GM19397 (cell line): Measurements from ENCODE around the gene STYK1.

Experiments
- ATAC-seq: cut with Tn5 transposase; IDR thresholded peaks from one replicate; pipeline ENCODE4 v1.9.1; 2021; ENCODE audit warnings: mild to moderate bottlenecking, moderate library complexity; ENCODE audit not compliant: unreplicated experiment

The STYK1 gene, protein sequence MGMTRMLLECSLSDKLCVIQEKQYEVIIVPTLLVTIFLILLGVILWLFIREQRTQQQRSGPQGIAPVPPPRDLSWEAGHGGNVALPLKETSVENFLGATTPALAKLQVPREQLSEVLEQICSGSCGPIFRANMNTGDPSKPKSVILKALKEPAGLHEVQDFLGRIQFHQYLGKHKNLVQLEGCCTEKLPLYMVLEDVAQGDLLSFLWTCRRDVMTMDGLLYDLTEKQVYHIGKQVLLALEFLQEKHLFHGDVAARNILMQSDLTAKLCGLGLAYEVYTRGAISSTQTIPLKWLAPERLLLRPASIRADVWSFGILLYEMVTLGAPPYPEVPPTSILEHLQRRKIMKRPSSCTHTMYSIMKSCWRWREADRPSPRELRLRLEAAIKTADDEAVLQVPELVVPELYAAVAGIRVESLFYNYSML

DNA sequence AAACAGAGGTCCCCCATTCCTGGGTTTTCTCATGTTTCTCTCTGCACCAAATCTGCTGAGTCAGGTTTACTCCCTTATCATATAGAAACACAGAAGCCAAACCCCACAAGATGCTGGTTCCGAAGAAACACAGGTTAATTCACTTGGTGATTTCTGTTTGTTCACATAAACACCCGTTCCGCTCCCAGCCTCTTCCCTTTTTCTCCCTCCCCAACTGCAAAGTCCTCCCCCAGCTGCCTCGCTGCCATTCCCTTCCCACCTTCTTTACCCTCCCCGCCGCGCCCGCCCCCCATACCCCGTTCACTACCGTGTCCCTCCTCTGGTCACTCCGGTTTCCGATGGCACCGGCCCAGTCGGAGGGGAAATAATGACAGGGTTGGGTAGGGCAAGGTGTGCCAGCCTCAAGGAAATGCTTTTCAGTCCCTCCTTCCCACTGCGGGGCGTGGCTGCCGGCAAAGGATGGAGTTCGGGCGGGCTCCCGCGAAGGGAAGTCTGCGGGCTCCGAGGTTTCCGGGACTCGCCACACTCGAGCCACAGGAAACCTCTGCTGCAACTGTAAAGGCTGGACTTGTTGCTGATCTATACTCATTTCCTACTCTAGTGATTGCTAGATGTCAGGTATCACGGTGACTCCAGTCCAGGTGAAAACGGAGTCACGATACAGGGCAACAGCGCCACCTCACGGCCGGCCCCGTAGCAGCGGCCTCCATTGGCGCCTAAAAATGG, at the start of gene STYK1:
Gene STYK1 (minus strand): TSS at position 394 of the 726 bp plus-strand sequence. CDS start 39,434 bp downstream, outside the sequence.
- no peak for ATAC-seq

DNA sequence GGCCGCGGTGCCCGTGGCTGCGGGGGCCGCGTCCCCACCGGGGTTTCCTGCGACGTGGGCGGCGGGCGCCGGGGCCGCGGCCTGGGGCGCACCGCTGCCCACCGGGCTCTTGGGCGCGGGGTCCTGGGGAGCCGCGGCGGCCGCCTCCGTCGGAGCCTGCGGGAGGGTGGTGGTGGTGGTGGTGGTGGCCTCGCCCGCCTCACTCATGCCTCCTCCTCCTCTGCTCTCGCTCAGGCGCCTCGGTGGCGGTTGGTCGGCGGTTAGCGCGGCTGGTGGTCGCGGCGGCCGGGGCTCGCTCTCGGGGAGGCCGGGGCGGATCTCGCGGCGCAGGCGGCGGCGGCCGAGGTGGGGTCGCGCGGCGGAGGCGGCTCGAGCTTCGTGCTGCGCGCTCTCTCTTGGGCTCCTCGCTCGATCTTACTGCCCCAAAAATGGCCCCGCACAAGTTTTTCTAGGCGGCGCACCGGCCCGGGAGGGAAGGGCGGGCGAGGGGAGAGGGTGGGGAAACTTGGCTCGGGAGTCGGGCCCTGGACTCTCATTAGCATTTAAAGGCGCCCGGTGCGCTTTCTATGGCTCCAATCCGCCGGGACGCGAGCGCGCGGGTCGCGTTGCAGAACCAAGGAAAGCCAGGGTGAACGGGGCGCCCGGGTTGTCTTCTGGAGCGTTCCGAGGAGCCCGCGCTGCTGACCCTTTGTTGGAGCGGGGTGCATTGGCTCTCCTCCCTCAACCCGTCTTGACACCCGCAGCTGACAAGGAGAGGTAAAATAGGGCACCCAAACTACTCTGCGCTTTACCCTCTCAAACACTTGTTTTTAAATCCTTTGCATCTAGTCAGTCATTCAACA, 49.3 kb upstream of the STYK1 start, which contains the start of gene YBX3:
Gene YBX3 (minus strand): TSS at position 419 of the 842 bp plus-strand sequence. CDS start 212 bp downstream, at position 207.
- ATAC-seq: peak; percentile 49

DNA sequence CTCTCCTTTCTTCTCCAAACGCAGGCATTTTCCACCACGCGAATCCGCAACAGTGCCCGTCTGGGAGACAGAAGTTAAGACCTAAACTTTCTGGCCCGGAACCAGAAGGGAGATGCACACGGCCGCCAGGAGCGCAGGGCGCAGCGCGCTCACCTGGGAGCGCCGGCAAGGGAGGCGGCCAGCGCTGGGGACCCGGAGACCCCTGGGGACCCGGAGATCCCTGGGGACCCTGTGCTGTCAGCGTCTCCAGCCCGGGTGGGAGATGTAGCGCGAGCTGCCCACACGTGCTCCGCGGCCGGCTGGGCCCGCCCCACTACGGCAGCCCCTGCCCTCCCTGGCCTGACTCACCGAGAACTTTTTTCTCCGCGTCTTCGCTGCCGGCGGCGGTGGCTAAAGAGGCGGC, 48.7 kb upstream of the STYK1 start:
- ATAC-seq: peak; percentile 49

DNA sequence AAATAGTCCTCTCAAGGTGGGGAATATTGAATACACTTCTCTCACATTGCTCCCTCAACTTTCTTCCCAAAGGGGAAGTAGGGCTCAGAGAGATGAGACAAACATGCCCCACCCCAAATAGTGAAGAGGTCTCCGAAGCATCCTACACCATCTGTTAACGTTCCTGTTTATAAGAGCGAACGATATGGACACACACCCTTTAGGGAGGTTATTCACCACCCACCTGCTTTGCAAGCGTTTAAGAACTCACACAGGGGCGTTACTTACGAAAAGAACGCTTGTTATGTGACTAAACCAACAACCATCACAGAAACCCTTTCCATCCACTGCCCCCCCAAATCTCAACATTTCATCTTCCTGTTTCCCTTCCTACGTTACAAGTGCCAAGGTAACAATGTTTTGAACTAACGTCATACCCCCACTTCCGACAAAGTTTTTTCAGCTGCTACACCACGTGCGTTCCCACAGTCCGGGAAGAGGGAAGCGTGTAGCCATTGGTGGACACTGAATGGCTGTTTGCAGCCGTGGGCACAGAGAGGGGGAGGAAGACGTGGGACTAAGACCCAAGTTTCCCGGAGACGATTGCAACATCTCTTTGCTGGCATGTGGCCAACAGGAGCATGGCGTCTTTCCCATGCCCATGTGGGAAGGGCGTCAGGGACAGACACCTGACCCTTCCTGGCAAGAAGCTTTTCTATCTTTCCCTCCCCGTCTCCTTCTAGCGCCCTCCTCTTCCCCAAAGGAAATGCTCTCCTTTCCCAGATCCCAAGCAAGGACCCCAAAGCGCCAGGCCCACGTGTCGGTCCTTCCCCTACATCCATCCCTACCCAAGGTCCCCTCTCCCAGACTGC, 48.0 kb upstream of the STYK1 start:
- ATAC-seq: no peak

DNA sequence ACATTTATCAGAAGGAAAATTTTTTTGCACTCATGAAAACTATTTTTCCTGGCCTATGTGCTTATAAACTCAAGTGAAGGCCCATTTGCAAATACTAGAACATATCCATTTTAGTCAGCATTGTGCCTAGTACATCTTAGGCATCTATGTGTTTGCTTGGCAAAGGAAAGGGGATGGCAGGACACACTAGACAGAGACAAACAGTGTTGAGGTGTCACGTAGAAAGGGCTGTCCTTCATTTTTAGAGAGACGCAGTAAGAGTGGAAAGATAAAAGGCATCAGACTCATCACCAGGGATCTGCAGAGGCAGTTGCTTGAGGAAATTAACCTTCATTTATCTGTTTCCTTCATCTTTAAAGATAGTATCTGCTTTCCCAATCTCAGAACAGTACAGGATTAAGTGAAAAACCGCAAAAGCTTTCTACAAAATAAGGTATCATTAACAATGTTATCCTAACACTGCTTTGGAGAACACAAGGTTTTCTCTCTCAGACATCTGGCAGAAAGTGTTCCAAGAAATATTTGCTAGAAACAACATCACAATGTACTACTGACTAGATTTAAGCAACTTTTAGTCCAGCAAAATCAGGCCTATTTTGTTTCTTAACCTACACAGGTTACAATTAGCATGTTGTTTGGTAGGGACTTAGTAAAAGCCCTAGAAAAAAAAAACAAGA, 47.3 kb upstream of the STYK1 start:
- no peak for ATAC-seq

DNA sequence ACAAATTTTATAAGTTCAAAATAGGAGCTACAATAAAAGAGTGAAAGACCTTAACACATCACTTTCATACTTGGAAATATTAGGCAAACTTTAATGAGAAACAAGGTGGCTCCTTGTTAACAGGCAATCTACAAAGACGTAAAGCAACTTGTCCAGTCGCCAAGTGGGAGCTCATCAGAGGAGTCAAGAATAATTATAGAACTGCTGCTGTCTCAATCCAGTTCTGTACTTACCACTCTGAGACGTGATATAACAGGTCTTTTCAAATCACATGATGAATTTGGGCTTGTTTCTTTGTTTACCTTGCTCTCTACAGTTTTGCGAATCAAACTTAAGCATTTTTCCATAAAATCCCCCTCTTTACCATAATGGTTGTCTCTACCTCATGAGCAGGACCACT, 45.6 kb upstream of the STYK1 start:
- no peak for ATAC-seq

DNA sequence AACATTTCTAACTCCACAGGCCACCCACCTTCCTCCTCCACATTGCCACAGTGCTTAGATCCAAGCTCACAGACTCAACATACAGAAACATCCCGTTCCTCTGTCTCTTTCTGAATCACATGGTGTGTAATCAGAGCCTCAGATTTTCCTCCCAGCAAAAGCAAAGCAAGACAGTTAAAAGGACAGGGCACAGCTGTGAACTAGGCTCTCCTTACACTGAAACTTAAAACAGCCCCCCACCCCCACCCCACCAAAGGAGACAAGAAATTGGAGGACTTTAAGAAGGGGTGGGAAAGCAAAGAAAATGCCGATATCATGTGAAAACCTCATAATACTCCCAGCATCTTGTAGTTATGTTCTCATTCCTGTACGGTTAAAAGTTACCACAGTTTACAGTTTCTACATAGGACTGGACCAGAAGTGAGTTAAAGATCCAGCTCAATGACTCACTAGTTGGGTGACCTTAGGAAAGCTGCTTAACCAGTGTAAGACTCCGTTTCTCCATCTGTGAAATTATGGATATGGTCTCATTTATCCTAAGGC, 44.5 kb upstream of the STYK1 start:
- ATAC-seq: no peak

DNA sequence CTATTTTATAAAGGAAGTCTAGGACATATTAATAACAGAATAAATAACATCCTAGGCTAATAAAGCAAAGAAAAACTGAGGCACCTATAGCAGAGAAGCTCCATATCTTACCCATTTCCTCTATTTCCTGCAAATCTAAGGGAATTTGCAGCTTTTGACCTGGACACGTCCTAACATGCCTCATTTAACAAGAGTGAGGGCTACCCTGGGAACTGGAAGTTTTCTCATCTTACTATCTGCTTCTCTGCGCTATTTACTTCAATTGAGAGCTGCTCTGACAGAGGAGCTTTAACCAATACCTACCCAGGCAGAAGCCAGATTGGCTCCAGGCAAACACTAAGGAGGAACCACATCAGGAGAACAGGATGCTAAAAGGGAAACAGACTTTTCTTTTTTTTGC, 43.6 kb upstream of the STYK1 start:
- no peak for ATAC-seq

DNA sequence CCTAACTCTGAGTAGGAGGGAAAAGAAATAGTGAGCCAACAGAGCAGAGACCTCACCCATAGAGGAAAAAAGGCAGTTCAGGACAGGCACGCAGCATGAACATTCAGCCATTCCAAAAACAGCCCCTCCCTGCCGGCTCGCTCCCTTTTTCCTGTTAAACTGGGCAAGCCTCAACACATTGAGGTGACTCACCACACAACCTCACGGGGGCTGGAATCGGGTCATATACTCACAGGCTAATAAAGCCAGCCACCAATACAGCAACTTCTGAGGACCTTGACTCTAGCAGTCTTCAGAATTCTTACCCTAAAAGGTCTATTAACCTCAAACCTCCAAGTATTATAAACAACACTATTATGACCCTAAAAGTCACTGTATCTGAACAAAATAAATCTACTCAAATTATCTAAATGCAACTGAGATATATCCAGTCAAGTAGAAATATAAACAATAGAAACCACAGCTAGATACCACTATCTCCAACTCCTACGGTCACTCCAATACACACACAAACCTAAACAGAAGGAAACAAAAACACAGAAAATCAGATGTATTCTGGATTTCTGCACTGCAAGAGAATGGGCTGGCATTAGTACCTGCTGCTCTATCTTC, 43.0 kb upstream of the STYK1 start:
- no peak for ATAC-seq

DNA sequence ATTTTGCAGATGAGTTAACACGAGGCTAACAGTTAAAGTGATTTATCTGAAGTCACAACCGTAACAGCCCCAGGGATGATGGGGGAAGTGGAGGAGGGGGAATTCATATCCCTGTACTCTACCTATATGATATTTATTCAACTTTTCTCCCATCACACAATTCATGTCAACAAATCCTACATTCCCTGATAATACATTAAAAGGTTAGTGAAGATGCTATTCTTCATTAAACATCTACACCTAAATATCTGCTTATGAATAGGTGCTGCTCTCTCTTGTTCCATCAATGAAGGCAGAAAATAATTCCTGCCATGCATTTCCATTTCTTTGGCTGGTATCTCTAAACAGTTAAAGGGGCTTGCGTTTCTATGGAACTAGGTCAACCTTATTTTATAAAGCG, 42.4 kb upstream of the STYK1 start:
- ATAC-seq: no peak

DNA sequence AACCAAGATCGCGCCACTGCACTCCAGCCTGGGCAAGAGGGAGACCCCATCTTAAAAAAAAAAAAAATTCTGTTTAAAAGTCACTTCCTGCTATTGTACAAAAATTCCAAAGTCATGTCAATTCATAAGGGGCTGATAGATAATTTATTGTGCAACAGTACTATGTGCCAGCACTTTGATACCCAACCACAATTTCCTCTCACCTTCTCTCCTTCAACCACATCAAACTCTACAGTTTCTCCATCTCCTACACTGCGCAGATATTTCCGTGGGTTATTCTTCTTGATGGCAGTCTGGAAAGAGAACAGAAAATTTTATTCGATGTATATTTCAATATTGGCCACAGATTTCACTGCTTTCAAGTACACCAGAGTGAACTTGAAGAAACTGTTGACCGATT, 41.6 kb upstream of the STYK1 start:
- ATAC-seq: no peak

DNA sequence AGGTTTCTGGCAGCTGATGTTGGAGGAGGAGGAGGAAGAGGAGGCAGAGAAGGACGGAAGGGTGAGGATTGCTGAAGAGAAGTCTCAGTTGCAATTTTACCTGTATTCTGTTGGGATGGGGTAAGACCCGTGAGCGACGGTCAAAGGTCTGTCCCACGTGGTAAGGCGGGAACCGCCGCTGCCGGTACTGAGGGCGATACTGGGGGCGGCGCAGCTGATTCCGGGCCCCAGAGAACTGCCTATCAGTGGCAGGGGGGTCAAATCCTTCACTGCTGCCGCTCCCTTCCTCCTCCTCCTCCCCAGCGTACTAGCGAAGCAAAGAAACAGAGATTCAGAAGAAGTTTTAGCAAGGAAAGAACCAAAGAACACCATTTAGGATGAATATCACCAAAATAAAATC, 36.0 kb upstream of the STYK1 start:
- ATAC-seq: no peak

DNA sequence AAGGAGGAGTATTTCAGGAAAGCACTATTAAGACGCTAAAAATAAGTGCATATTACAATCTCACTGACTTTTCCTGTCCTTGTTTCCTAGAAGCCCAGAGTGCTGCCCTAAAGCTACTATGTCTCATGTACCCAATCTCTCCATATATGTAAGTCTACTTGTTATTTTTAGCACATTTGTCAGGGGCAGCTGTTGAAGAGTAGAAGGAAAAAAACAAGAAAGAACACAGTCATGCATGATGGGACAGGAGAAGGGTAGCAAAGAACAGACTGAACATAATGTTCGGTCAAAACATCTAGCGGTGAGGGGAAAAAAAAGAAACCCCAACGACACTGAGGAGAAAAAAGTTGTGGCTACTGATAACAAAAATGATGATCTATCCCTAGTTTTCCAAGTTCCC, 35.0 kb upstream of the STYK1 start:
- ATAC-seq: no peak

DNA sequence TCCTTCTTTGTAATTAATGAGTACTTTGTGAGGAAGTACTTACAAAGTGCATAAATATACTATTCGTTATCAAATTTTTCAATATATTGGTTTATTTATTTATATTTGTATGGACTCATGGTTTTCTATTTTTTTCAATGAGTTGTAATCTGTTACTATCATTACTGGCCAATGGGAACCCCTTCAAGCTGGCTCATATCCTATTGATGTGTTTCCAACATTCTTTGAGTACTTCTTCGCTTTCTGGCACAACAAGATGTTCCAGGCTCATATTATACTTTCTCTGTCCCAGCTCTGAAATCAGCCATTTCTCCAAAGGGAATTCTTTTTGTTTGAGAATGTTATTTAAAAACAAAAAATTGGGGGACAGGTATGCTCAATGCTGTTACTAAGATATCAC, 31.8 kb upstream of the STYK1 start:
- no peak for ATAC-seq

DNA sequence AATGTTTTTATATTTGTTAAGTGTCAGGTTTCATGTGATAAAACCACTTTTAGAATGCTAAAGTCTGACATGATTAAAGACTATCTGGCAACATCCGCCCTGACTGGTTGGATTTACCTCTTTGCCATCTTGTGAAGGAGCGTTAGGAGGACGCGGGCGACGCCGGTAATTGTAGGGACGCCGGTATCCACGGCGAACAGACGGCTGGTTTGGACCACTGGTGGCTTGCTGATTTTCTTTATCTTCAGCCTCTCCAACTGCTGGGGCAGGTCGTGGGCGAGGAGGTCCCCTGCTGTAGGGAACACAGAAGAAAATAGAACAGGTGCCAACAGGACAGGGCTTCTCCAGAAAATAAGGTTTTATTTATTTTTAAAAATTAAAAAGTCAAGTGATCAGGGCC, 28.0 kb upstream of the STYK1 start:
- ATAC-seq: no peak

DNA sequence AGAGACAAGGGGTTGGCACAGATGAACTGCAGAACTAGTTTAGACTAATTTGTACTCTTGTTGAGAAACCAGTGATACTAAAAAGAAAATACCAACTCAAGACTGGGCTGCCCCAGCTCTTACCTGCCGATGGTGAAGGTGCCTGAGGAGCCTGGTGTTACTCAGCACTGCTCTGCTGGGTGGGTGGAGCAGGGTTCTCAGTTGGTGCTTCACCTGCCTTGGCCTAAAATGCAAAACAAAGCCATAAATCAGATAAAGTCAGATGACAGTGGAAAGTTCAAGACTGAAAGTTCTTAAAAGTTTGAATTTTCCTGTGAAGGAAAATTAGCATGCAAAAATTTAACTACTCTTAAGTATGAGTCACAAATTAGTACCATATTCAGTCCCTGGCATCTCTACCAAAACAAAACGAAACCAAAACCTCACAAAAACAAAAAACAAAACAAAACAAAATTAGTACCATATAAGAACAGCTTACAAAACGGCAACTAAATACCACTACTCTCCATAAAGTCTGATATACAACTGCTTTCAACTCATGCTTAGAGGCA, 27.4 kb upstream of the STYK1 start:
- ATAC-seq: no peak

DNA sequence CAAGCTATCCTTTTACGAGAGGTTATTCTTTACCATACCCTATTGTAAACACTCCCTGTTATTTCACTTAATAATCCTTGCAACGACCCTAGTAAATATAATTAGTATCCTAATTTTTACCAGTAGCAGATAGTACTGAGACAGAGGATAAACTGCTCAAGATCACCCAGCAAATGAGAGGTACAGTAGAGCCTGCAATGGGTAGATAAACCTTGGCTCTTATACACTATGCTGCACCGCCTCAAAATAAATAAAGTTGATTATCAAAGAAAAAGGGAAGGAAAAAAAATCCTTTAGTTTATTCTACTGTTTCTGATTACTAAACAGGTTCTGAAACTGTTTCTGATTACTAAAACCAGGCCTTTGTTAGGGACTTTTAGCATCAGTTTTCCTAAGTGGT, 26.7 kb upstream of the STYK1 start:
- ATAC-seq: no peak

DNA sequence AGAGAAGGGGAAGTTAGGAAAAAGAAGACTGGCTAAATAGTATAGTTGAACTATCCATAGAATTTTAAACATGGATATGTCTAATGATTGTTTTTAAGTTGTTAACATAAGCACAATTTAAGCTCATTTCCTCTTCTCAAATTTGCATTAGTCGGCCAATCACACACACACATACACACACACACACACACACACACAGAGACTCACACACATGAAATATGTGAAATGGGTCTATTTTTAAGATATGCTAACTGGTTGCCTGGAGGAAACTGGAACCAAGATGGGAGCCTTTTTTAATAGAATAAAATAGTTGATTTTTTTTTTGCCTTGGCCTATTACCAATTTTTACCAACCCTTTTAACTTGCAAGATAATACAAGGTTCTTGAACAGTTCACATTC, 24.0 kb upstream of the STYK1 start:
- ATAC-seq: no peak

DNA sequence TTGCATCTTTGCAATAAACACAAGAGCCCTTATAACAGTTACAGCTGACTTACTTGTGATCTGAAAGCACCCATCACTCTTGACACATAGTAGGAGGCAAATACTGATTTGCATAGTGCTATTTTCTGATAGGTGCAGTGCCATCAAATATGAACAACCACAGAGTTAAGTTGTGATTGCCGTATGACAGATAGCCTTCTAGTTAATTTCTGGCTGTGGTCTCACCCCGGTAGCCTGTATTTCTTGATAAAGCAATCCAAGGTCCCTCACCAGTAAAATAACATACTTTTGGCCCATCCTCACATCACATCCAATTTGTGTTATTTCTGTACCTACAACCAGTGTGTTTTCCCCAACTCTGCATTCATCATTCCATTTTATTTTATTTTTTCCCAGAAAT, 23.3 kb upstream of the STYK1 start:
- no peak for ATAC-seq
